HG02973 (cell line): ENCODE measurements around the gene DSN1.
A peak's percentile ranks its signal among the peaks of the same experiment; 100 is the strongest.
"Not testable (repeated sequence)": the region's sequence is repeated elsewhere in the genome, so short reads cannot be mapped to it uniquely, and the experiment has no call there.

ENCODE experiments used
- ATAC-seq: cut with Tn5 transposase; IDR thresholded peaks from one replicate; pipeline ENCODE4 v1.9.1; 2021; ENCODE audit warnings: moderate library complexity; ENCODE audit not compliant: unreplicated experiment

The DSN1 gene

GRCh38 chr20:36773597-36774390 lies at the start of gene DSN1:
Gene DSN1, minus strand, starts transcription at chr20:36773763. Its CDS starts 2,305 bp downstream, at chr20:36771458.
- peak; percentile 53 for ATAC-seq

- ATAC-seq = no peak
Measured at GRCh38 chr20:36823121-36823520, 49.6 kb upstream of the DSN1 start.

DNA sequence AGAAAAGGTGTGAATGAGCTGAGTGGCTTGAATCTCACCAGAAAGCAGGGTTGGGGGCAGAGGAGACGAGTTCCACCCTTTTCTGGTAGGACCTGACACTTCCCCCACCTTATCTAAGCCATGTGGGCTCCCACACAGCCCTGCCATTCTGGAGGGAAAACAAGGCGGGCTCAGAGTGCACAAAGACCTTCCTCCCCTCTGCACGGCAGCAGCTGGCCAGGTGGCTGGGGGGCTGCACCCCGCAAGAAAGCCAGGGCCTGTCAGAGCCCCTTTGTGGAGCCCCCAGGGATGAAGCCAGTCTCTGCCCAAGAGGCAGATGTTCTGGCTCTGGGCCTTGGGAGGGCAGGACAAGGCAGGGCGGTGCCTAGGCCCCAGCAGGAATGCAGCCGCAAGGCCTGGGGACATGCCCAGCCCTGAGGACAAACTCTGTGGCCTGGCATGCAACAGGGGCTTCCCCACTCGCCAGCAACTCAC lies 48.4 kb upstream of the DSN1 start:
- no peak for ATAC-seq

GRCh38 chr20:36820928-36821327 lies 47.4 kb upstream of the DSN1 start:
- no peak for ATAC-seq

DNA sequence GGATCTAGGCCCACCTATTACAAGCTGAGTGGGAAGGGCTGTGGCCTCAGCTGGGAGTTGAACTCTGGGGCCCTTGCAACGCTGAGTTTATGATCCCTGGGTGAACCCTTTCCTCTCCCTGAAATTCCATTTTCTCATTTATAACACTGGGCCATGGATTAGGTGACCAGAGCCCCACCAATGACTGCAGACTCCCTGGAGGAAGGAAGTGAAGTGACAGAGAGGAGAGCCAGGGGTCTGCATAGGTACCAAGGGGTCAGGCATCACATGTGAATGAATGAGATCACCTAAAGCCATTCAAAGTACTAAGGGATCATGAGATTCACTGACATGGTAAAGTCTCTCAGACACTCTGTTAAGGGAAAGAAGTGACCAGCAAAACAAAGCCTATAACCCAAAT lies 46.5 kb upstream of the DSN1 start:
- ATAC-seq = no peak

GRCh38 chr20:36819659-36820058 lies 46.1 kb upstream of the DSN1 start:
- ATAC-seq = no peak

DNA sequence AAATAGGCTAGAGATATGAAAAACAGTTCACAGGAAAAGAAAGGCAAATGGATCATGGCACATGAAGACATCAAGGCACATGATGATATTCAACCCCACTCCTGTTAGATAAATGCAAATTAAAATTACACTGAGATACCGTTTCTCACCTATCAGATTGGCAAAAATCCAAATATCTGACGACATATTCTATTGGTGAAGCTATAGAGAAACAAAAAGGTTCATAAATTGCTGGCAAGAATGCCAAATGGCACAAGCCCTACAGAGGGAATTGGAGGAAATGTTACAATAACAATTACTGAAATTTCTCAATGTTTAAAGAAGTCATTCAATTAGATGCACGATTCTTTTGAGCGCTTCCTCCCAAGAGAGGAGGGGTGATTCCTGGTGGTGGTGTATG lies 45.3 kb upstream of the DSN1 start:
- no peak for ATAC-seq

- ATAC-seq = no peak
Measured at GRCh38 chr20:36818185-36818584, 44.6 kb upstream of the DSN1 start.

DNA sequence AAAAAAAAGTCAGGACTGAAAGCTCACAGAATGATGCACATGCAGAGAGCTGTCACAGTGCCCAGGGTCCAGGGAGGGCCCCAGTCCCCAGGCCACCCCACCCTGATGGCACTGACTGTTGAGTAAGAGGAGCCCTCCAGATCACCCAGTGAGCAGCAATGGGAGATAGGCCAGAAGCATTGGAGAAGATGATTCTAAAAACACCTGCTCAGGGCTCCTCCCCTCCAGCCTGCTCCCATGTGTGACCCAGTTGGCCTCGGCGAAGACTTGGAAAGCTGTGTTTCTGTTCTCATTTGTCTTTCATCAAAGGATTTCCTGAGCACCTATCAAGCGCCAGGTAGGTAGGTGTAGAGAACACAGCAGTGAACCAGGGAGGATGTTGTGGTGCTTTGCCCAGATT lies 43.9 kb upstream of the DSN1 start:
- no peak for ATAC-seq

DNA sequence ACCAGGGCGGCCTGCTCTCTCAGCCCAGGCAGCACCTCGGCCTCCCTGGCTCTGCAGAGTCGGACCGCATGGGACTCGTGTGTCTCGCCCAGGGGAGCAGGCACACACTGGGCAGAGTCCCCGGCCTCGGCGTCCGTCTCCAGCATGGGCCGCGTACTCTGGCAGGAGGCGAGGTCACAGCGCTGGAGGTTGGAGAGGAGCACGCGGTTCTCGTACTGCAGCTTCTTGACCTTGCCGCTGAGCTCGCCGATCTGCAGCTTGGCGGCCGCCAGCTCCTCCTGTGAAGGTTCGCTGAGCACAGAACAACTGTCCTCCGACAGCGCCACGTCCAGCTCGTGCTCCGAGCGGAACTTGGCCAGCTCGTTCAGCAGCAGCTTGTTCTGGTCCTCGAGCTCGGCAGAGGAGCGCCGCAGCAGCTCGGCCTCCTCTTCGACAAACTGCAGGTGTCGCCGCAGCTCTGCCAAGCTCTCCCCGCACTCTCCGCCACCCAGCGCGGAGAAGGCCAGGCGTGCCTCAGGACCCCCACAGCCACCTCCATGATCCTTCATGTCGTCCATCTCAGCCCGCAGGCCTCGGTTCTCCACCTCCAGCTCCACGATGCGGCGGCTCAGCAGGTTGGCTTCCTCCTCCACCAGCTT lies 42.0 kb upstream of the DSN1 start:
- ATAC-seq = no peak

DNA sequence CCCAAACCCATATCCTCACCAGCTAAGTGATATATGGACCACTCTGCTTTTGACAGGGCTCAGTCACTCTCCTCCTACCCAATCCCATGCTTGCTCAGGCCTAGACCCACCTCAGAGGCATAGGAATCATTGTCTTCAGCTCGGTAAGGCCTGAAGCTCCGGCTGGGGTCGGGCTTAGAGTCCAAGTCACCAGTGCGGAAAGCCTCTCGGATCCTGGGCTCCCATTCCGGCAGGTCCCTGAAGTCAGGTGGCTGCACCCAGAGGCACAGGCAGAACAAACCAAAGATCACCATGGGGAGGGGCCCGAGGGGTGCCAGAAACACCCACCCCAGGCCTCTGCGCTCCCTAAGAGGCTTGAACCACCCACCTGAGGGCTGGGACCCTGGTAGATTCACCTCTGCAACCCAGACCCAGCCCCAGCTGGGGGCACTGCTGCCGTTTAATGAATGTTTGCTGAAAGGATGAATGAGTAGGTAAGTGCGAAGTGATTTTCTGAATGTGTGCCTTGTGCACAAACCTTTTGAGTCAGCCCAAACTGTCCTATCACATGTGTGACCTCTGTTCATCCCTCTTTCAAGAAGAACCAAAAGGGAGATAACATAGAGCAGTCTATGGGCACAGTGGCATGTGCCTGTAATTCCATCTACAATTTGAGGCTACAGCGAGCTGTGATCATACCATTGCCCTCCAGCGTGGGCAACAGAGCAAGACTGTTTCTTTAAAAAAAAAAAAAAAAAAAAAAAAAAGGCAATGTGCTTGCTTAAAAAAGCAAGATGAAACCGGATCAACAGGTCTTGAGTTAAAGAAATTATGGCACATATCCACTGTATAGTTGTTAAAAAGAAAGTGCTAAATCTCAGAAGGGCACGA lies 39.3 kb upstream of the DSN1 start:
- ATAC-seq = no peak

GRCh38 chr20:36808317-36809257 lies 35.0 kb upstream of the DSN1 start:
- ATAC-seq = no peak

GRCh38 chr20:36806049-36806448 lies 32.5 kb upstream of the DSN1 start:
- ATAC-seq = no peak

- no peak for ATAC-seq
Measured at GRCh38 chr20:36805396-36805795, 31.8 kb upstream of the DSN1 start.

GRCh38 chr20:36804425-36804824 lies 30.9 kb upstream of the DSN1 start:
- no peak for ATAC-seq

GRCh38 chr20:36802326-36803222 lies 29.0 kb upstream of the DSN1 start:
- ATAC-seq = no peak

GRCh38 chr20:36800410-36800809 lies 26.8 kb upstream of the DSN1 start:
- no peak for ATAC-seq

GRCh38 chr20:36799313-36799712 lies 25.8 kb upstream of the DSN1 start:
- ATAC-seq = not testable (repeated sequence)

GRCh38 chr20:36796875-36797274 lies 23.3 kb upstream of the DSN1 start:
- no peak for ATAC-seq
